ENCODE results near the gene RAB35. TPM values are rescaled to one million over a fixed set of nuclear protein-coding genes. Genes with fewer than 3 reads are reported as not detected.

RAB35 gene
- polyA plus RNA-seq, 1 donor from 2014 or later: 60.2 TPM

DNA sequence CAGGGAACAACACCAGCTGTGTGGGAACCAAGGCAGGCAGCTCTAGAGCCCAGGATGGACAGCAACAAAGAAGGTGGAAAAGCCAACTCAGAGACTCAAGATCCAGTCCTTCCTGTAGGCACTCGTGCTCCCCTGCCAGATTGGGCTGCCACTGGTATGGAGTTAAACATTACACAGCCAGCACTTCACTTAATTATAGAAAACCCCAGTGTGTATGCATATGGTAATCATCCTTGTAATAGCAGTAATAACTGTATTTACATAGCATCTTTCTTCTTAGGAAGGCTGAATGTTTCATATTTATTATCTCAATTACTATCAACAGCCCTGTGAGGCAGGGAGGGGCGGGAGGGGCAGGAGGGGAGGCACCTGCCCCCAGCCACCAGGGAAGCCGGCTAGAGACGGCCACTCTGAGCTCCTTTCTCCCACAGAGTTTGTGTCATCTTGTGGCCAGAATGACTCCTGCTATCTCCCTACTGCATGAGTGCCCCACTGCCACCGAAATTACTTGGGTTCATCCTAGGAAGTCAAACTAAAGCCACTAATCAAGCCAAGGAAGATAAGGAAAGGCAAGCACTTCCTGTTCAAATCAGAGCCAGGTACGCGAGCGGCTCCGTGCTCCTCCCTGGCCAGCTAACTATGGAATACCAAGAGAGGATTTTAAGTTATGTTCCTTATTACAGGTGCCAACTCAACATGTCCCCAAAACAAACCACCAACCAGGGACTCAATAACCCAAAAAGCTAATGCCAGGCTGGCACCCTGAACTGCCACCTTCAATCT lies 15.7 kb upstream of the RAB35 start:
- Histone ChIP-seq H3K27me3 (ENCODE audit: insufficient read depth, low read depth, low read length) (no peaks in the 10 kb centered on the region), H3K4me2 (ENCODE audit: low read length) (no peak overlapping the region), H3K9me2 (ENCODE audit: insufficient read depth, low read length) (no peaks in the 10 kb centered on the region), H3K36me3 (ENCODE audit: insufficient read depth, low read length) (no peaks in the 10 kb centered on the region), H3K27ac (ENCODE audit: low read length) (no peak overlapping the region), H2AFZ (ENCODE audit: low read depth, low read length) (no peak overlapping the region), H3K9me3 (ENCODE audit: low read length) (no peaks in the 10 kb centered on the region), H3K79me2 (replicated peaks; ENCODE audit: insufficient read depth, low read length) (no peaks in the 10 kb centered on the region), H3F3A (ENCODE audit: insufficient read depth, low read length, poor library complexity, severe bottlenecking) (no peaks in the 10 kb centered on the region), H3K9ac (ENCODE audit: low read length) (no peak overlapping the region), H4K20me1 (ENCODE audit: insufficient read depth) (no peaks in the 10 kb centered on the region), H3K4me3 (ENCODE audit: low read length) (no peak overlapping the region)
- TF ChIP-seq, protein P1, sequence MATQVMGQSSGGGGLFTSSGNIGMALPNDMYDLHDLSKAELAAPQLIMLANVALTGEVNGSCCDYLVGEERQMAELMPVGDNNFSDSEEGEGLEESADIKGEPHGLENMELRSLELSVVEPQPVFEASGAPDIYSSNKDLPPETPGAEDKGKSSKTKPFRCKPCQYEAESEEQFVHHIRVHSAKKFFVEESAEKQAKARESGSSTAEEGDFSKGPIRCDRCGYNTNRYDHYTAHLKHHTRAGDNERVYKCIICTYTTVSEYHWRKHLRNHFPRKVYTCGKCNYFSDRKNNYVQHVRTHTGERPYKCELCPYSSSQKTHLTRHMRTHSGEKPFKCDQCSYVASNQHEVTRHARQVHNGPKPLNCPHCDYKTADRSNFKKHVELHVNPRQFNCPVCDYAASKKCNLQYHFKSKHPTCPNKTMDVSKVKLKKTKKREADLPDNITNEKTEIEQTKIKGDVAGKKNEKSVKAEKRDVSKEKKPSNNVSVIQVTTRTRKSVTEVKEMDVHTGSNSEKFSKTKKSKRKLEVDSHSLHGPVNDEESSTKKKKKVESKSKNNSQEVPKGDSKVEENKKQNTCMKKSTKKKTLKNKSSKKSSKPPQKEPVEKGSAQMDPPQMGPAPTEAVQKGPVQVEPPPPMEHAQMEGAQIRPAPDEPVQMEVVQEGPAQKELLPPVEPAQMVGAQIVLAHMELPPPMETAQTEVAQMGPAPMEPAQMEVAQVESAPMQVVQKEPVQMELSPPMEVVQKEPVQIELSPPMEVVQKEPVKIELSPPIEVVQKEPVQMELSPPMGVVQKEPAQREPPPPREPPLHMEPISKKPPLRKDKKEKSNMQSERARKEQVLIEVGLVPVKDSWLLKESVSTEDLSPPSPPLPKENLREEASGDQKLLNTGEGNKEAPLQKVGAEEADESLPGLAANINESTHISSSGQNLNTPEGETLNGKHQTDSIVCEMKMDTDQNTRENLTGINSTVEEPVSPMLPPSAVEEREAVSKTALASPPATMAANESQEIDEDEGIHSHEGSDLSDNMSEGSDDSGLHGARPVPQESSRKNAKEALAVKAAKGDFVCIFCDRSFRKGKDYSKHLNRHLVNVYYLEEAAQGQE (IDR thresholded peaks at IDR 0.05; ENCODE audit: borderline replicate concordance): no peak
- TF ChIP-seq, protein P2, sequence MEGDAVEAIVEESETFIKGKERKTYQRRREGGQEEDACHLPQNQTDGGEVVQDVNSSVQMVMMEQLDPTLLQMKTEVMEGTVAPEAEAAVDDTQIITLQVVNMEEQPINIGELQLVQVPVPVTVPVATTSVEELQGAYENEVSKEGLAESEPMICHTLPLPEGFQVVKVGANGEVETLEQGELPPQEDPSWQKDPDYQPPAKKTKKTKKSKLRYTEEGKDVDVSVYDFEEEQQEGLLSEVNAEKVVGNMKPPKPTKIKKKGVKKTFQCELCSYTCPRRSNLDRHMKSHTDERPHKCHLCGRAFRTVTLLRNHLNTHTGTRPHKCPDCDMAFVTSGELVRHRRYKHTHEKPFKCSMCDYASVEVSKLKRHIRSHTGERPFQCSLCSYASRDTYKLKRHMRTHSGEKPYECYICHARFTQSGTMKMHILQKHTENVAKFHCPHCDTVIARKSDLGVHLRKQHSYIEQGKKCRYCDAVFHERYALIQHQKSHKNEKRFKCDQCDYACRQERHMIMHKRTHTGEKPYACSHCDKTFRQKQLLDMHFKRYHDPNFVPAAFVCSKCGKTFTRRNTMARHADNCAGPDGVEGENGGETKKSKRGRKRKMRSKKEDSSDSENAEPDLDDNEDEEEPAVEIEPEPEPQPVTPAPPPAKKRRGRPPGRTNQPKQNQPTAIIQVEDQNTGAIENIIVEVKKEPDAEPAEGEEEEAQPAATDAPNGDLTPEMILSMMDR (IDR thresholded peaks at IDR 0.05; ENCODE audit: poor library complexity, severe bottlenecking): no peak
- no peak for TF ChIP-seq EP300 (conservative IDR thresholded peaks at IDR 0.05; ENCODE audit: poor library complexity, severe bottlenecking)
- TF ChIP-seq TAF1 (IDR thresholded peaks at IDR 0.05; ENCODE audit: low read depth): no peak

DNA sequence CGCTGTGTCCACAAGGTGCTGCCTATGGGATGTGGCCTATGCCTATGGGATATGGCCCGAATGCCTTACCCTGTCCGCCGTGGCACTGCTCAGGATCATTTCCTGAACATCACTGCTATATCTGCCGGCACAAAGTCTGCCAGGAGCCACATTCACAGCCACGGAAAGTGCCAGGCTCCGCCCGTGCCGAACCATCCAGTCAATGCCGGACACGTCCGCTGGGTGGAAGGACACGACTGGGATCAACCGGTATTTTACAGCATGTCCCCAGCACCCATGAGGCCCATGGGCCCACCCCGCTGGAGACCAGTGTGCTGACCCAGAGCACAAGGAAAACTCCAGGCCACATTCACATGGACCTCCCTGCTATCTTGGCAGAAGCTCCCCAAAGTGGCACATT lies 14.6 kb upstream of the RAB35 start:
- Histone ChIP-seq H3K27ac (ENCODE audit: low read length) (no peak overlapping the region), H3K9me2 (ENCODE audit: insufficient read depth, low read length) (no peaks in the 10 kb centered on the region), H3K4me2 (ENCODE audit: low read length) (no peak overlapping the region), H3K9ac (ENCODE audit: low read length) (no peak overlapping the region), H3K79me2 (replicated peaks; ENCODE audit: insufficient read depth, low read length) (no peaks in the 10 kb centered on the region), H3K27me3 (ENCODE audit: insufficient read depth, low read depth, low read length) (no peaks in the 10 kb centered on the region), H2AFZ (ENCODE audit: low read depth, low read length) (no peak overlapping the region), H4K20me1 (ENCODE audit: insufficient read depth) (no peaks in the 10 kb centered on the region), H3F3A (ENCODE audit: insufficient read depth, low read length, poor library complexity, severe bottlenecking) (no peaks in the 10 kb centered on the region), H3K9me3 (ENCODE audit: low read length) (no peaks in the 10 kb centered on the region), H3K36me3 (ENCODE audit: insufficient read depth, low read length) (no peaks in the 10 kb centered on the region), H3K4me3 (ENCODE audit: low read length) (no peak overlapping the region)
- no peak for TF ChIP-seq EP300 (conservative IDR thresholded peaks at IDR 0.05; ENCODE audit: poor library complexity, severe bottlenecking)
- TF ChIP-seq MXI1 (conservative IDR thresholded peaks at IDR 0.05; ENCODE audit: poor library complexity, severe bottlenecking): no peak
- TF ChIP-seq, protein P1 (IDR thresholded peaks at IDR 0.05; ENCODE audit: borderline replicate concordance): no peak
- TF ChIP-seq TAF1 (IDR thresholded peaks at IDR 0.05; ENCODE audit: low read depth): no peak
- TF ChIP-seq RAD21 (conservative IDR thresholded peaks at IDR 0.05): no peak
- no peak for TF ChIP-seq SMC3 (conservative IDR thresholded peaks at IDR 0.05; ENCODE audit: poor library complexity)
- no peak for TF ChIP-seq POLR2AphosphoS5 (IDR thresholded peaks at IDR 0.05)
- TF ChIP-seq, protein P2 (IDR thresholded peaks at IDR 0.05; ENCODE audit: poor library complexity, severe bottlenecking): no peak
- no peak for TF ChIP-seq EZH2 (IDR thresholded peaks at IDR 0.05; ENCODE audit: borderline replicate concordance, insufficient read depth, low read length, poor library complexity, severe bottlenecking)

All from neural cell (in vitro differentiated cells).